Measurements from ENCODE around the gene CDIPT.
"Not testable (repeated sequence)": the region's sequence is repeated elsewhere in the genome, so short reads cannot be mapped to it uniquely, and the experiment has no call there.

CDIPT gene

DNA sequence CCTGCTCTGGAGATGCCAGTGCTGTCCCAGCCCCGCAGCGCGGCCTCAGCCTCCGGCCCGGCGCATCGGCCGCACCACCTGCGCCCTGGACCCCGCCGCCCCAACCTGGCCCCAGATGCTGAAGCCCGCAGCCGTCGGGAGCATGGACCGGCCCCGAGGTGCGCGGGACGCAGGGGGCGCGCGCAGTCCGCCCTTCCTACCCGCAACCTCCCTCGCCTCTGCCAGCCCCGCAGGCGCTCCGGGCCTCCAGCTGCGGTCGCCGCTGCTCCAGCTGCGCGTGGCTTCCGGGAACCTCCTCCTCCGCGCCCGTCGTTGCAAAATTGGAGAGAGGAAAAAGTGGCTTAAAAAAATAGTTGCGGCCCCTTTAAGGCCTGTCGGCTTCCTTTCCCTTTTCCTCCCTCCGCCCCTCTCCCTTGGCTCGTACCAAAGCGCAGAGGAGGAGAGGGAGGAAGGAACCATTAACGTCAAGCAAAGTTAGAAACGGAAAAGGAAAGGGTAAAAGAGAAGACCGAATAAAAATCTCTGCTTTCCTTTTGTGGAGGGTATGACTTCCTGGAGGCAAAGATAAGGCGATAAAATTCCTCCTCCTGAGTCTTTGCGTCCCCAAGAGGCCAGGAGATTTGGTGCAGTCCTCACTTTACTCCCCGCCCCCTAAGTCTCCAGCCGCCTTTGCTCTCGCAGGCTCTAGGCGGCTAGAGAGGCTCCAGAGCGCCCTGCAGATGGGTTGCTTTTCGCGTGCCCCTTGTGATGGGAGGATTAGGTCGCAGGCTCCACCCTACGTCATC is at the start of gene CDIPT:
TSS of gene CDIPT (minus strand) at position 343 of the 785 bp plus-strand sequence. CDS start 369 bp downstream, outside the sequence.
- H3K4me3 ChIP-seq (replicated peaks; ENCODE audit: low read depth, low read length), result peak within 1 kb of the TSS; percentile 85
- peak; percentile 99 for DNase-seq (ENCODE audit: low read depth)
- peak; percentile 42 for TF ChIP-seq CTCF (IDR thresholded peaks at IDR 0.05; ENCODE audit: low read length, missing control alignments)

DNA sequence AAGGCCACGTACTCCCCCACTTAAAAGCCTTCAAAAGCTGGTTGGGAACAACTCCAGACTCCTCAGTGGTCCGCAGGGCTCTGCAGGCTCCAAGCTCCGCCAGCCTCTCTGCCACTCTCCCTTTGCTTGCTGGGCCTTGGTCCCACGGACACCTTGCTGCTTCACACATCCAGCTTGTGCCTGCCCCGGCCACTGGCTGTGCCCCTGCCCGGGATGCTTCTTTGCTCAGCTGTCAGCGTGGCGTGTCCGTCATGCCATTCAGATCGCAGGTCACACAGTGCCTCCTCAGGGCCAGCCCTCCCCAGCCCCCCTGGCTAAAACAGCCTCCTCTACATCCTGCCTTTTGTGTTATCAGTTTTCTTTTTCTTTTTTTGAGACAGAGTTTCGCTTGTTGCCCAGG is 49.1 kb upstream of the CDIPT start:
- TF ChIP-seq CTCF (IDR thresholded peaks at IDR 0.05; ENCODE audit: low read length, missing control alignments), result no peak
- DNase-seq (ENCODE audit: low read depth), result no peak
- no peak overlapping the region for H3K4me3 ChIP-seq (replicated peaks; ENCODE audit: low read depth, low read length)

DNA sequence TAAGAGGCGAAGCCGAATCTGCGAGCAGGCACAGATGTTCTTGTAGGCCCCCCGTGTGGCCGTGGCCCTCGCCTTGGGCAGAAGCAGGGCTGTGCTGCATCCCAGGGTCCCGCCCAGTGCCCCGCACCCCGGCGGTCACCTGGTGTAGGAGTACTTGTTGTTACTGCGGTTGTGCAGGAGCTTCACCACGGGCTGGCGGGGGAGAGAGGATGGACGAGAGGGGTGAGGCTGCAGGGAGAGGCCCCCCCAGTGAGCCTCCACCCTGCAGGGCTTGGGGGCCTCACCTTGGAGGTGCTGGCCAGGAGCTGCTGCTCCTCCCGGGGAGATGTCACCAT is 48.6 kb upstream of the CDIPT start:
- TF ChIP-seq CTCF (IDR thresholded peaks at IDR 0.05; ENCODE audit: low read length, missing control alignments), result no peak
- no peak for DNase-seq (ENCODE audit: low read depth)
- H3K4me3 ChIP-seq (replicated peaks; ENCODE audit: low read depth, low read length), result no peak overlapping the region

DNA sequence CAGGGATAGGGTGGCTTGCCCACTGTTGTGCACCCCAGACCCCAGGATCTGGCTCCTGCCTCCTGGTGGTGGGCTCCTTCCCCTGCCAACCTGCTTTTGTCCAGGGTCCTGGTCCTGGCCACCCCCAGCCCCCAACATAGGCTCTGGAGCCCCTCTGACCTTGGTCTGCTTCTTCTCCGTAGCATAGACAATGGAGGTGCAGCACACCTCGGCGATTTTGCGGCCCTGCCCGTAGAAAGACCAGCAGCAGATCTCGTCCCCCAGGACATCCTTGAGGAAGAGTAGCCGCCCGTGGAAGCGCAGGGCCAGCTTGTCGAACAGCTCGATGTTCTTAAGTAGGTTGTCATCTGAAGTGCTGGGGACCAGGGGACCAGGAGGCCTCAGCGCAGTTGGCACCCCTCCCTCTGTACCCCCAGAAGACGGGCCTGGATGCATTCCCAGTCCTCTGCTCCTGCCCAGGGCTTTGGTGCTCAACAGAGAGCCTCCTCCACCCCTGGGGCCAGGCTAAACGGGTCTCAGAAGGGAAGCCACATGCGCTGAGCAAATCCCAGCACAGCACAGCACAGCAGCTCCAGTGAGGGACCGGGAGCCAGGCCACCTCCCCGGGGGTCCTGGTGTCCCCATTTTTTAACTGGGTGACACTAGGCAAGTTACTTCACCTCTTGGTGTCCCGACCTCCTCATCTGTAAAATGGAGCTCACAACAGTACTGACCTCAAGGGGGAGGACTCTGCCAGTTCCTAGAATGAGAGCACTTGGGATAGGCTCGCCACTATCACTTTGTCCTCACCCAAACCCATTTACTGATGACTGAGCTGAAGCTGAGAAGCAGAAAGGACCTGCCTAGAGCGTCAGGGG is 48.0 kb upstream of the CDIPT start:
- no peak overlapping the region for H3K4me3 ChIP-seq (replicated peaks; ENCODE audit: low read depth, low read length)
- no peak for DNase-seq (ENCODE audit: low read depth)
- TF ChIP-seq CTCF (IDR thresholded peaks at IDR 0.05; ENCODE audit: low read length, missing control alignments), result no peak

- DNase-seq (ENCODE audit: low read depth); H3K4me3 ChIP-seq (replicated peaks; ENCODE audit: low read depth, low read length): not testable (repeated sequence)
Observed at GRCh38 chr16:29909851-29910250, 46.8 kb upstream of the CDIPT start.

DNA sequence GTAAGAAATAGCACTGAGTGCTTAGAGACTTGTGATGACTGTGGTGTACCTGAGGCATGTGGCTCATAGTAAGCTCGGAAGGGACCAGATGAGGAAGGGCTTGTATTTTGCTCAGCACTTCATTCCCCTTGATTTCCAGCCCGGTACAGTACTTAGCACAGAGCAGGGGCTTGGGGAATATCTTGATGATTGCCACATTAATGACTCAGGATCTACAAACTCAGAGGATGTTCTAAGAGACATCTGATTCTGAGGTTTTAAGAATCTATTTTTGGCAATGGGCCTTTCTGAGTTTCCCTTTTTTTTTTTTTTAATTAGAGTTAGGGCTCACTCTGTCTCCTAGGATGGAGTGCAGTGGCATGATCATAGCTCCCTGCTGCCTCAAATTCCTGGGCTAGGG is 46.4 kb upstream of the CDIPT start:
- DNase-seq (ENCODE audit: low read depth), result peak; percentile 27
- no peak for TF ChIP-seq CTCF (IDR thresholded peaks at IDR 0.05; ENCODE audit: low read length, missing control alignments)
- no peak overlapping the region for H3K4me3 ChIP-seq (replicated peaks; ENCODE audit: low read depth, low read length)

DNA sequence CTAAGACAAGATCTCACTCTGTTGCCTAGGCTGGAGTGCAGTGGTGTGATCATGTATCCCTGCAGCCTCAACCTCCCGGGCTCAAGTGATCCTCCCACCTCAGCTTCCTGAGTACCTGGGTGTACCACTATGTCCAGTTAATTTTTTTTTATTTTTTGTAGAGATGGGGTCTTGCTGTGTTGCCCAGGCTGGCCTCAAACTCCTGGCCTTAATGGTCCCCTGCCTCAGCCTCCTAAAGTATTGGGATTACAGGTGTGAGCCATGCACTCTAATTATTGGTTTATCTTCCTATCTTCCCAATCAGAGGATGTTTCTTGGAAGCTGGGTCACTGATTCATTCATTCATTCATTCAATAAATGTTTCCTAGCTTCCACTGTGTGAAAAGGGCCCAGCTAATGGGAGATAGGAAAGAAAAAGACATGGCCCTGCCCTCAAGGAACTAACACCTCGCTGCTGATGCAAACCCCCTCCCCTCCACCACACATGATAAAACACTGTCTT is 45.7 kb upstream of the CDIPT start:
- TF ChIP-seq CTCF (IDR thresholded peaks at IDR 0.05; ENCODE audit: low read length, missing control alignments), result no peak
- DNase-seq (ENCODE audit: low read depth), result no peak

More for the DNA sequence above, 45.7 kb upstream of the CDIPT start:
- no peak overlapping the region for H3K4me3 ChIP-seq (replicated peaks; ENCODE audit: low read depth, low read length)

All from fibroblast of pulmonary artery (primary cell).